ENCODE measurements around the gene RAD51B.

DNA sequence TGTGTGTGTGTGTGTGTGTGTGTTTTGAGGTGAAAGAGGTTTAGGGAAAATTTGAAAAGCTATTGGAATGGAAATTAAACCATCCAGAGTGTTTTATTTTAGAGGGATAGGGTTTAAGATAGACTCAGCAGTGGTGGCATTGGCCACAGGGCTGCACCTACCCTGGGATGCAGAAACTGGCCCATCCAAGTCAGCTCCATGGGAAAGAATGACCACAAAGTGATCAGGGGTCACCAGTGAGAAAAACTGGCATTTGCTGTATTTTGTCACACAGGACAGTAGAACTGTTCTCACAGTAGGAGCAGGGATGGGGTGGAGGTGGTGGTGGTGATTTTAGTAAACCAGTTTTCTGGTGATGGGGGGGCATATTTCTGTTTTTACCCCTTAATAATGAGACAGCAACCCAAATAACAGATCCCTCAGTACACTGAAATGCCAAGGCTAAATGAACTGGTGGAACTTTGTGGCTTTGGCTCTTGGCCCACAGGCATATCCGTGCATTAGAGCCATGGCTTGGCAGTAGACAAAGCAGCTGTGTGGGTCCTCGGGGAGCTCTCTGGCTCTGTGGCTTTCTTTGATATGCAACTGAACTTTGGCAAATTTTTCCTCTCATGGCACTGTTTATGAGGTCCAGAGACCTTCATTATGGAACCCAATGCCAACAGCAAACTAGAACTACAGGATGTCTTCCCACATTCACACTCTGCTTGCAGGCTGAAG lies 625.0 kb downstream of the RAD51B start:
- TF ChIP-seq, protein P1, sequence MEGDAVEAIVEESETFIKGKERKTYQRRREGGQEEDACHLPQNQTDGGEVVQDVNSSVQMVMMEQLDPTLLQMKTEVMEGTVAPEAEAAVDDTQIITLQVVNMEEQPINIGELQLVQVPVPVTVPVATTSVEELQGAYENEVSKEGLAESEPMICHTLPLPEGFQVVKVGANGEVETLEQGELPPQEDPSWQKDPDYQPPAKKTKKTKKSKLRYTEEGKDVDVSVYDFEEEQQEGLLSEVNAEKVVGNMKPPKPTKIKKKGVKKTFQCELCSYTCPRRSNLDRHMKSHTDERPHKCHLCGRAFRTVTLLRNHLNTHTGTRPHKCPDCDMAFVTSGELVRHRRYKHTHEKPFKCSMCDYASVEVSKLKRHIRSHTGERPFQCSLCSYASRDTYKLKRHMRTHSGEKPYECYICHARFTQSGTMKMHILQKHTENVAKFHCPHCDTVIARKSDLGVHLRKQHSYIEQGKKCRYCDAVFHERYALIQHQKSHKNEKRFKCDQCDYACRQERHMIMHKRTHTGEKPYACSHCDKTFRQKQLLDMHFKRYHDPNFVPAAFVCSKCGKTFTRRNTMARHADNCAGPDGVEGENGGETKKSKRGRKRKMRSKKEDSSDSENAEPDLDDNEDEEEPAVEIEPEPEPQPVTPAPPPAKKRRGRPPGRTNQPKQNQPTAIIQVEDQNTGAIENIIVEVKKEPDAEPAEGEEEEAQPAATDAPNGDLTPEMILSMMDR (IDR thresholded peaks at IDR 0.05): no peak
- no peak for TF ChIP-seq ZNF232 (CRISPR knock-in tag; IDR thresholded peaks at IDR 0.05)
- TF ChIP-seq, protein P2, sequence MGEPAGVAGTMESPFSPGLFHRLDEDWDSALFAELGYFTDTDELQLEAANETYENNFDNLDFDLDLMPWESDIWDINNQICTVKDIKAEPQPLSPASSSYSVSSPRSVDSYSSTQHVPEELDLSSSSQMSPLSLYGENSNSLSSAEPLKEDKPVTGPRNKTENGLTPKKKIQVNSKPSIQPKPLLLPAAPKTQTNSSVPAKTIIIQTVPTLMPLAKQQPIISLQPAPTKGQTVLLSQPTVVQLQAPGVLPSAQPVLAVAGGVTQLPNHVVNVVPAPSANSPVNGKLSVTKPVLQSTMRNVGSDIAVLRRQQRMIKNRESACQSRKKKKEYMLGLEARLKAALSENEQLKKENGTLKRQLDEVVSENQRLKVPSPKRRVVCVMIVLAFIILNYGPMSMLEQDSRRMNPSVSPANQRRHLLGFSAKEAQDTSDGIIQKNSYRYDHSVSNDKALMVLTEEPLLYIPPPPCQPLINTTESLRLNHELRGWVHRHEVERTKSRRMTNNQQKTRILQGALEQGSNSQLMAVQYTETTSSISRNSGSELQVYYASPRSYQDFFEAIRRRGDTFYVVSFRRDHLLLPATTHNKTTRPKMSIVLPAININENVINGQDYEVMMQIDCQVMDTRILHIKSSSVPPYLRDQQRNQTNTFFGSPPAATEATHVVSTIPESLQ (CRISPR knock-in tag; IDR thresholded peaks at IDR 0.05): no peak
